Heart left ventricle (tissue), 13 donors: ENCODE data around the gene ZNF521.

ENCODE experiments used
- CTCF ChIP-seq, 12 donors: fragments of 200-600 bp; sonication (generic) in 4 of 12; IDR thresholded peaks; one replicate each; pipeline versions ENCODE4 v1.5.0 to v1.8.0; 2018 to 2022; ENCODE audit warnings: antibody characterized with exemption in 12 of 12, mild to moderate bottlenecking in 5 of 12
- POLR2A ChIP-seq, 2 donors: fragments of 450-650 bp; IDR thresholded peaks; one replicate each; pipeline ENCODE4 v1.6.1; 2017; ENCODE audit warnings: antibody characterized with exemption in 2 of 2, mild to moderate bottlenecking in 2 of 2, moderate library complexity in 2 of 2
- donor health status: ischemic (EF 13 %, LVEDD 7.1; RV severe dilation, severe dysfunction).
- donor health status: DM: no; HTN: yes; CAD: no.
- donor health status: DM: no; HTN: no; CAD: no.
- donor health status: ischemic (EF 25% LVEDD 6.9; RV normal size, moderate dysfunction).
- donor health status: ischemic (EF 25% LVEDD 5.7; RV mildly dilated, moderate dysfunction).
- donor health status: ischemic (EF 35%, LVEDD 5.7; RV mildly dilated, moderate dysfunction).
- donor health status: nonischemic (EF 11% LVEDD 7.7; RV severe dilation, severe dysfunction).
- donor health status: DM: yes; HTN: yes; CAD: no.
- donor health status: PGD.
- donor health status: ischemic (EF 29% LVEDD 5.4; RV normal size, mild dysfunction).
- donor health status: nonischemic (EF 23%, LVEDD 6.1; RV moderate dilation, normal function).

GRCh38 chr18:25373432-25374179 is 21.6 kb upstream of the ZNF521 start:
- TF ChIP-seq POLR2A (IDR thresholded peaks at IDR 0.05) (no peak), CTCF (IDR thresholded peaks at IDR 0.05) (no peak)
